GM12874 (cell line): ENCODE results near the gene ROCK1.

Source experiments
- CTCF ChIP-seq: IDR thresholded peaks from 2 replicates; pipeline ENCODE4 v1.5.1; 2011; ENCODE audit warnings: low read depth, mild to moderate bottlenecking, control low read depth, low read length, moderate library complexity; ENCODE audit not compliant: insufficient read depth

ROCK1 gene

GRCh38 chr18:21083017-21083416 lies 28.6 kb downstream of the ROCK1 start:
- no peak for TF ChIP-seq CTCF

GRCh38 chr18:21081426-21081825 lies 30.2 kb downstream of the ROCK1 start:
- TF ChIP-seq CTCF: no peak

DNA sequence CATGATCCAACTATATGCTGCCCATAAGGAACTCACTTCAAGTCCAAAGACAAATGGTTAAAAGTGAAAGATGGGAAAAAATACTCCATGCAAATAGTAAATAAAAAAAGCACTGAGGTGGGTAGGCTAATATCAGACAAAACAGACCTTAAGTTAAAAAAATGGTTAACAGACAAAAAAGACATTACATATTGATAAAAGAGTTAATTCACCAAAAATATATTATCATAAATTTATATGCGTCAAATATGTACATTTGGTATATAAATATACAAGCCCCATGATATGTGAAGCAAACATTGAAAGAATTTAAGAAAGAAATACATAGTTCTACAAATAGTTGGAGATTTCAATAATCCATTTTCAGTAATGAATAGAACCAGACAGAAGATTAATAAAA lies 31.0 kb downstream of the ROCK1 start:
- no peak for TF ChIP-seq CTCF

DNA sequence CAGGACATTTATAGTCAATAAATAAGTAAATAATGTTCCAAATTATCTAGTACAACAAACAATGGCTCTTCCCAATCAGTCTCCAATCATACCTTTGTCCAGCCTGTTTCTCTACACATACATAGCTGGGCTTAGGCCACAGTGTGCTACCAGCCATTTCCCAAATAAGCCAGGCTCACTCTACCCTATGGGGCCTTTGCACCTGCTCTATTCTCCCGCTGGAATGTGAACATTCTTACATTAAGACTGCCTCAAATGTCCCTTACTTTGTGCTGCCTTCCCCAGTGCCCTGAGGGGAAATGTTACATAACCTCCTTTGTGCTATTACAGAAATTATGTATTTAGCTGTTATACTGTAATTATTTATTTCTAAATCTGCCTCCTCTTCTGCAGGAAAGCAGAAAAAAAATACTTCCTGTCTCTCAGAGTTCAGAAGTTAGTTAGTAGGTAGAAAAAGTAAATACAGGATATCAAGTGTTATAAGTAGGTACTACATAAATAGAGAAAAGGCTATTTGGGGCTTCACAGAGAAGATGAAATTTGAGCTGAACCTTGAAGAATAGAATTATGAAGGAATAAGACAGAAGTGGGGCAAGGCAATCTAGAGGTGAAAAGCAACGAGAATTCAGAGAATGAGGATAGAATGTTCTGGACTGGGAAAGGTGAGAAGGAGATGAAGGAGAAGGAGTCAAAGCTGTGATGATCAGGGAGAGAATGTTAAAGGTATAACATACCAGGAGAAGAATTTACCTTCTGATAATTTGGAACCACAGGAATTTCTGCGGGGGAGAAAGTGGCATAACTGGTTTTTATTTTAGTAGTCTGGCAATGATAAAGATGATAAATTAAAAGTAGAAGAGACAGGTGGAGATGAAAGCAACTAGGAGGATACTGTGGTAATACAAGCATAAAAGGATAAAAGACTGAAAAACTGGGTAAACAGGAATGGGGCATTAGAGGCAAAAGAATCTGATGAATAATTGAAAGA lies 37.0 kb downstream of the ROCK1 start:
- TF ChIP-seq CTCF: no peak

- TF ChIP-seq CTCF: no peak
These were observed 38.4 kb downstream of the ROCK1 start for GRCh38 chr18:21073180-21073579.

- TF ChIP-seq CTCF: no peak
These were observed 40.5 kb downstream of the ROCK1 start for GRCh38 chr18:21071071-21071470.

DNA sequence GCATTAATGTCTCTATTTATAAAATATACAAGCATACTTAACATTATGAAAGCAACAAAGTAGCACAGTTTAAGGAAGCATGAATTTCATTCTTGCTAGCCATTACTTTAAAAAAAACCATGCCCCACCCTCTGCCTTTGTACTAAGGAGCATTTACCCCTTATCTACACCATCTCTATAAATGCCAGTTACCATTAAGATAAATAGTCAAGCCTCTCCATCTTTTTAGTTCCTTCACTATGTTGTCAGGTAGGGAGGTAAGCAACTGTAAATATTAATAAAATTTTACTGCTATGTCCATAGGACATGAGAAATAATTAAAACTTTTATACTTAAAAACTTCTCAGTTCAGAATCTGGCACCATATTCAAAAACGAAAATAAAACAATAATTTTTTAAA lies 42.1 kb downstream of the ROCK1 start:
- TF ChIP-seq CTCF: no peak
